Tibial nerve (tissue), 3 donors: Measurements from ENCODE around the gene GYPC.

Experiments
- POLR2A ChIP-seq, 2 donors: fragments of 450-650 bp; IDR thresholded peaks; one replicate each; pipeline ENCODE4 v1.6.1; 2017; ENCODE audit warnings: antibody characterized with exemption in 2 of 2, mild to moderate bottlenecking in 2 of 2, moderate library complexity in 2 of 2
- TF ChIP-seq, protein P1 (sequence below), 5 experiments: fragments of 200-600 bp in 3 of 5; fragments of 450-650 bp in 2 of 5; sonication (generic) in 3 of 5; IDR thresholded peaks; one replicate each; pipeline ENCODE4 v1.5.1; 2016 to 2019; ENCODE audit warnings: antibody characterized with exemption in 5 of 5, mild to moderate bottlenecking in 3 of 5, moderate library complexity in 2 of 5

DNA sequence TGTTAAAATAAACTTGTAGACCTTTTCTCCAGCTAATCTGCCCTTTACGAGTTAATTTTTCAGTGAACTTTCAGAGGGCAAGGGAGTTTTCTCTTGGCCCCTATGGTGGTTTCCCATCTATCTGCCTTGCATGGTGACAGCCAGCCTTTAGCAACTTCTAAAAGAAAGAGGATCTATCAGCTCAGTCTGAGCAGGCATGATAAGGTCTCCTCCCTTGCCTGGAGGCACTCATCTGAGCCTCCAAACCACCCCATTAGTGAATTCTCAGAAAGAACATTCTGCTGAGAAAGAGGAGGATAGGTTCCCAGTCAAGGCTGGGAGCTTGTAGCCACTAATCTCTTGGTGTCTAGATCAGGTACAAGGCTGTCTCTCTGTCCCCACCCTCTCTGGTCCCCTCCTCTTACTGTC lies 10.7 kb upstream of the GYPC start:
- TF ChIP-seq, protein P1, sequence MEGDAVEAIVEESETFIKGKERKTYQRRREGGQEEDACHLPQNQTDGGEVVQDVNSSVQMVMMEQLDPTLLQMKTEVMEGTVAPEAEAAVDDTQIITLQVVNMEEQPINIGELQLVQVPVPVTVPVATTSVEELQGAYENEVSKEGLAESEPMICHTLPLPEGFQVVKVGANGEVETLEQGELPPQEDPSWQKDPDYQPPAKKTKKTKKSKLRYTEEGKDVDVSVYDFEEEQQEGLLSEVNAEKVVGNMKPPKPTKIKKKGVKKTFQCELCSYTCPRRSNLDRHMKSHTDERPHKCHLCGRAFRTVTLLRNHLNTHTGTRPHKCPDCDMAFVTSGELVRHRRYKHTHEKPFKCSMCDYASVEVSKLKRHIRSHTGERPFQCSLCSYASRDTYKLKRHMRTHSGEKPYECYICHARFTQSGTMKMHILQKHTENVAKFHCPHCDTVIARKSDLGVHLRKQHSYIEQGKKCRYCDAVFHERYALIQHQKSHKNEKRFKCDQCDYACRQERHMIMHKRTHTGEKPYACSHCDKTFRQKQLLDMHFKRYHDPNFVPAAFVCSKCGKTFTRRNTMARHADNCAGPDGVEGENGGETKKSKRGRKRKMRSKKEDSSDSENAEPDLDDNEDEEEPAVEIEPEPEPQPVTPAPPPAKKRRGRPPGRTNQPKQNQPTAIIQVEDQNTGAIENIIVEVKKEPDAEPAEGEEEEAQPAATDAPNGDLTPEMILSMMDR (IDR thresholded peaks at IDR 0.05): no peak
- TF ChIP-seq POLR2A (IDR thresholded peaks at IDR 0.05): no peak
